G401.6 (cell line): Measurements from ENCODE around the gene AXIN1.
"Not testable (repeated sequence)": the region's sequence is repeated elsewhere in the genome, so short reads cannot be mapped to it uniquely, and the experiment has no call there.

Source experiments
- FAIRE-seq: peaks from 2 replicates; lab custom pipeline; 2012; peaks lifted over from hg19 to GRCh38; lab: Jason Lieb, UNC

Gene AXIN1

GRCh38 chr16:369275-369865 lies 16.8 kb upstream of the AXIN1 start:
- FAIRE-seq, result no peak

- FAIRE-seq, result no peak
Observed at GRCh38 chr16:368388-369158, 16.1 kb upstream of the AXIN1 start.

DNA sequence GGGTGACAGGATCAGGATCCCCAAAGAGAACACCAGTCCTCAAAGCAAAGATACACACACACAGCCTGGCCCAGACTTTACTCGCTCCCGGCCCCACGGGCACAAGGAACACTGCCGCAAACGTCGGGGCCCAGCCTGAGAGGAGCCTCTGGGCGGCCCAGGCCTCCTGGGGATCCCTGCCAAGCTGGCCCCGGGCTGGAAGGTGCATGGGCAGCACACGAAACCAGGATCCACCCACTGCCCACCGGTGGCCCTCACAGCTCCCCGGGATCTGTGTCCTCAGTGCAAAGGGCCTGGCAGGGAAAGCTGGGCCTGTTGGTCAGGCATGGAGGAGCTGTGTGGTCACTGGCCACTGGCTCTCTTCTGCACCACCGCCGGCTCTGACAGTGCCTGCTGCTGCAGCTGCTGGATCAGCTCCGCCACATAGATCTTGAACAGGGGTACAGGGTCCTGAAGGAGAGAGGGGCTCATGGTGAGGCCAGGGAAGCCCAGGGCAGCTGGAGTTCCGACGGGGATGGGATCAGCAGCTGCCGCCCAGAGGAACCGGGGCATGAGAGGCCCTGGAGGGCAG lies 14.9 kb upstream of the AXIN1 start:
- FAIRE-seq, result no peak

- FAIRE-seq, result no peak
Observed at GRCh38 chr16:366476-366875, 14.0 kb upstream of the AXIN1 start.

- FAIRE-seq, result no peak
Observed at GRCh38 chr16:364595-365491, 12.3 kb upstream of the AXIN1 start.

DNA sequence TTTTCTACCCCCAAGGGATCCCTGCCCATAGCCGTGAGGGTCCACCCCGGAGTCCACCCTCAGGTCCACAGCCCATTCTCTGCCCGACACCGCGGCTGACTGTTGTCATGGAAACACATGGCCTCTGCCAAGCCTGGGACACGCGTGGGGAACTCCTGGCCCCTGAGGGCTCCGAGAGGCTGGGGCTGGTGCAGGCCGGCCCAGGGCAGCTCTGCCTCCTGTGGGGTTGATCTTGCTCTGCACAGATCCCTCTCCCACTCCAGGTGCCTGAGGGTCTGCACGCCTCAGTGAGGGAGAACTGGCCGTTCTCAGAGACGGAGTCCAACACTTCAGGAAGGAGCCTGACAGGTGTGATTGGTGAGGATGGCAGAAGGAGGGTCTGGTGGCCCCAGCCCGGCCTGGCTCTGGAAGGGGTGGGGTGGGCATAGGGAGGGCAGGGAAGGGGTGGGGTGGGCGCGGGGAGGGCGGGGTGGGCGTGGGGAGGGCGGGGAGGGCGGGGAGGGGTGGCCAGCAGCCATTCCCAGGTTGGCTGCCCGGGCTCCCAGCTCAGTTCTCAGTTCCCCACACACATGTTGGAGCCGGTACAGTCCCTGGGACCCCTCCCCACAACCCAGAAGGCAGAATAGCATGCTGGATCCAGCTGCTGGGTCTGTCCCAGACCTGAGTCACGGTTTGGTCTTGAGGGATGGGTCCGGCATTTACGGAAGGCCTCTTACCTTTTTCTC lies 11.4 kb upstream of the AXIN1 start:
- FAIRE-seq, result no peak

GRCh38 chr16:363110-363765 lies 10.7 kb upstream of the AXIN1 start:
- no peak for FAIRE-seq

DNA sequence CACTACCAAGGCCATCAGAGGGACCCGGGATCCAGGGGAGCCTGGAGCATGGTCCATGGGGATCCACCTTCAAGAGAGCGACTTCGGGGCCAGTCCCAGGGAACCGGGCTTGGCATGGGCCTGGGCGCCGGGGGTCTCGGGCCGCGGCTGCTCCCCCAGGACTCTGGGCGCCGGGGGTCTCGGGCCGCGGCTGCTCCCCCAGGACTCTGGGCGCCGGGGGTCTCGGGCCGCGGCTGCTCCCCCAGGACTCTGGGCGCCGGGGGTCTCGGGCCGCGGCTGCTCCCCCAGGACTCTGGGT lies 10.1 kb upstream of the AXIN1 start:
- not testable (repeated sequence) for FAIRE-seq

- no peak for FAIRE-seq
Observed at GRCh38 chr16:361872-362701, 9.6 kb upstream of the AXIN1 start.

- no peak for FAIRE-seq
Observed at GRCh38 chr16:361341-361871, 8.9 kb upstream of the AXIN1 start.

DNA sequence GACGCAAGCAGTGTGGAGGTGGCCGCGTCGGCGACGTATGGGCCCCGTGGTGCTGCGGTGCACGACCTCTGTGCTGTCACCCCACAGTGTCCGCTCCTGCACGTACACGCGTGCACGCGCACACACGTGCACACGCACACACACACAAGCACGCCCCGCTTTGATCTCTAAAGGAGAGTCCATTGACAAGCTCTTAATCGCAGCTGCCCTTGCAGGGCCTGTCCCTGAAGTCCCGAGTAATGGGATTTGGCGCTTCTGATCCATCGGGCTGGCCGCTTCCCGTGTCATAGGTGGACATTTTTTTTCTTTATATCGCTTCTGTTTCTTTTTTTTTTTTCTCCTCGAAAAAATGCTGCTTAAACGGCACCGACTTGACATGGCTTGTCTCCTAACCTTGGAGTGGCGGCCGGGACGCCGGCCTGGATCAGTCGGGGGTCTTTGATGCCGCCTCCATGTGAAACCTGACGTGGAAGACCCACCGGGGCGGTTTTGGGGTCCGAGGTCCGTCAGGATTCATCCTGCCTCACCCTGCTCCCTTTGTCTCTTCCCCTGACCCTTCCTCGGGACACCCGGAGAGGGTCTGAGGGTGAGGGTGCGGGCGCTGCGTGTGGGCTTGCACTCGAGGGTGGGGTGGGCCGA lies 8.3 kb upstream of the AXIN1 start:
- no peak for FAIRE-seq

- FAIRE-seq, result no peak
Observed at GRCh38 chr16:359871-360697, 7.6 kb upstream of the AXIN1 start.

- FAIRE-seq, result no peak
Observed at GRCh38 chr16:359067-359763, 6.7 kb upstream of the AXIN1 start.

DNA sequence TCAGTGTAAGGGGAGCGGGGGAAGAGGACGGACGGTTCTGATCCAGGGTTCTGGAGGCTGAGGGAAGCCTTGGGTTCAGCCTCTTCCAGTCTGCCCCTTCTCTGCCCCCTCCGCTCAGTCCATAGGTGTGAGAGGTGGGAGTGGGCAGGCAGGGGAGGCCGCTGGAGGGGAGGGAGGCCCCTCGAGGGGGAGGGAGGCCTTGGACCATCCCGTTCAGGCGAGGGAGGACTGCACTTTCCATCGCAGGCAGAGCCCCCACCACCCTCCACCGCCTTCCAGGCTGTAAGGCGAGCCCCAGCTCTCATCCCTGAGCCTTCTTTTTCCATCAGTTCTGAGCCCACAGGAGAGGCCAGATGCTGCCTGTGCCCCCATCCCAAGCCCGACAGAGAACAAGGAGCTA lies 4.2 kb upstream of the AXIN1 start:
- FAIRE-seq, result no peak

GRCh38 chr16:354971-355461 lies 2.5 kb upstream of the AXIN1 start:
- no peak for FAIRE-seq

DNA sequence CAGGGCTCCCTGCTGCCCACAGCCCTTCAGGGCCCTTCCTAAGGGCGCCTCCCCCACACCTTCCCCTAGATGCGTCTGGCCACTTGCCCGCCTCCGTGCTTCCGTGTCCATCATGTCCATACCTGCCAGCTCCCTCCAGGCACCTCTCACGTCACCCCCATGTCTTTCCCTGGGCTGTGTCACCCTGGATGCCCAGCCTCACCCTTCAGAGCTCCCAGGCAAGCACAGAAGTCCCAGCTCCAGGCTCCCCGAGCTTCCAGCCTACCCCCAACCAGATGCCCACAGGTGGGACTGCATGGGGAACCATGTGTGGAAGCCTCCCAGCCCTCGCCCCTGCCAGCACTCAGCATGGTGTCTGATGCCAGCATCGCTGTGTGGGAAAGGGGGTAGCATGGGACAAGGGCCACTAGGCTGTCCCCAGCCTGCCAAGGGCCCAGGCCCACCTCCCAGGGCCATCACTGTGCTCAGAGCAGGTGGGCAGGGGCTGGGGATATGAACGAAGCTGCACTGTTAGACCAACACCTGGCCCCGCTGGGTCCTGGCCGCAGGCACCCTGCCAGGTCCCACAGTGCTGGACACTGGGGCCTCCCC lies 1.9 kb upstream of the AXIN1 start:
- no peak for FAIRE-seq

DNA sequence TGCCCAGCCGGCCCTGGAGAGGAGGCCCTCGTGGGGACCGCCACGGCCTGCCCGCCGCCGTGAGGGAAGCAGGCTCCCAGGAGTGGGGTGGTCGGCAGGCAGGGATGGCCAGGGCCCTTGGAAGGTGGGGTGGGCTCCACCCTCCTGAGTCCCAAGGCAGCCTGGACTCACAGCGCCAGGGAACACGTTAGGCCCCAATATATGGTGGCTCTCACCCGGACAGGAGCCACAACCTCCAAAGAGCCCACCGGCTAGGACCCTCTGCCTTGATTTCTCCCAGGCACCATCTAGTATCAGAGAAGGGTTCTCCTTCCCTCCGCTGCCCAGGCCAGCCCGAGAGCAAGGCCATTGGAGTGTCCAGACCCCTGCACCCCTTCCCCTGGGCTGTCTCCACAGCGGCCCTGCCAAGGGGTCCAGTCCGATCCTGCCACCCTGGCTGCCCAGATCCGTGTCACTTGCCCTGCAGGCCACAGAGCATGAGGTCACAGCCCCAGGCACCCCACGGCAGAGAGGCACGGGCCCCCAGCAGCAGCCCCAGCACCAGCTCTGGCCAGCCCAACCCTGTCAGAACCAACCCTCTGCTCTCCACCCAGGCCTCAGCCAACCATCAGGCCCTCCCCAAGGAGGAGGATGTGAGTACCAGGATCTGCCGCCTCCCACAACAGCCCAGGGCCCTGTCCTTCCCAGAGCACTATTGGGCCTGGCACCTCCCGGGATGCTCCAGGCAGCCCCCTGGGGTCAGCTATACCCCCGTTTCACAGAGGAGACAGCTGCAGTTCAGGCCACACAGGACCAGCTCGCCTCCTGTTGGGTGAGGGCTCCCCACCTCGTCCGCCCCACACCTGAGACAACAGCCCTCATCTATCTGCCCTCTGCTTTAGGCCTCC lies 1.1 kb upstream of the AXIN1 start:
- FAIRE-seq, result no peak
